Ishikawa (cell line): ENCODE results near the gene ADAM22.

ENCODE experiments used
- CEBPB ChIP-seq: IDR thresholded peaks from 2 replicates; pipeline ENCODE4 v1.6.1; 2012
- CREB1 ChIP-seq: IDR thresholded peaks from 2 replicates; pipeline ENCODE4 v1.6.1; 2012; ENCODE audit warnings: low read depth
- EGR1 ChIP-seq: IDR thresholded peaks from 2 replicates; pipeline ENCODE4 v1.6.1; 2012
- EP300 ChIP-seq: IDR thresholded peaks from 2 replicates; pipeline ENCODE4 v1.6.1; 2012; ENCODE audit warnings: borderline replicate concordance
- FOXM1 ChIP-seq: IDR thresholded peaks from 2 replicates; pipeline ENCODE4 v1.6.1; 2012; ENCODE audit warnings: low read depth, borderline replicate concordance
- NFIC ChIP-seq: IDR thresholded peaks from 2 replicates; pipeline ENCODE4 v1.6.1; 2012
- RAD21 ChIP-seq: IDR thresholded peaks from 2 replicates; pipeline ENCODE4 v1.6.1; 2012; ENCODE audit warnings: low read depth
- REST ChIP-seq: IDR thresholded peaks from 2 replicates; pipeline ENCODE4 v1.6.1; 2012; ENCODE audit warnings: low read depth, mild to moderate bottlenecking
- TAF1 ChIP-seq: IDR thresholded peaks from 2 replicates; pipeline ENCODE4 v1.6.1; 2012; ENCODE audit warnings: low read depth, mild to moderate bottlenecking
- TEAD4 ChIP-seq: IDR thresholded peaks from 2 replicates; pipeline ENCODE4 v1.6.1; 2012
- YY1 ChIP-seq: IDR thresholded peaks from 2 replicates; pipeline ENCODE4 v1.6.1; 2012; ENCODE audit warnings: low read depth
- ZBTB7A ChIP-seq: IDR thresholded peaks from 2 replicates; pipeline ENCODE4 v1.6.1; 2012; ENCODE audit warnings: low read depth
- TF ChIP-seq, protein P1 (sequence below): IDR thresholded peaks from 2 replicates; pipeline ENCODE4 v1.6.1; 2012

GRCh38 chr7:88001744-88002530 lies 67.9 kb downstream of the ADAM22 start:
- TF ChIP-seq, protein P1, sequence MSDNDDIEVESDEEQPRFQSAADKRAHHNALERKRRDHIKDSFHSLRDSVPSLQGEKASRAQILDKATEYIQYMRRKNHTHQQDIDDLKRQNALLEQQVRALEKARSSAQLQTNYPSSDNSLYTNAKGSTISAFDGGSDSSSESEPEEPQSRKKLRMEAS, result no peak
- TF ChIP-seq TAF1 (no peak), RAD21 (no peak), REST (no peak), TEAD4 (no peak), EGR1 (no peak), EP300 (no peak), YY1 (no peak), FOXM1 (no peak), CEBPB (no peak), CREB1 (no peak), ZBTB7A (no peak), NFIC (no peak)
